Activated naive CD4-positive, alpha-beta T cell treated with anti-CD3 and anti-CD28 coated beads, Interleukin-2, amount 50 U/mL, for 72 hours (primary cell): ENCODE results near the gene TRIM69. TPM values are rescaled to one million over a fixed set of nuclear protein-coding genes. Genes with fewer than 3 reads are reported as not detected.
"Not testable (repeated sequence)": the region's sequence is repeated elsewhere in the genome, so short reads cannot be mapped to it uniquely, and the experiment has no call there.

Experiments
- ATAC-seq, 2 donors: fragments of 150-1000 bp; cut with Tn5 transposase; 2 replicates each; pipeline ENCODE4 v1.10.0; 2021; ENCODE audit warnings: mild to moderate bottlenecking in 2 of 2, moderate library complexity in 2 of 2
- DNase-seq, 2 donors: peaks; one replicate each; pipeline ENCODE4 v3.0.0; 2021 to 2022; ENCODE audit warnings: low spot score in 2 of 2
- H3K27ac Mint-ChIP-seq, 2 donors: one replicate each; pipeline ENCODE4 v1.8.0; 2022; ENCODE audit warnings: mild to moderate bottlenecking in 2 of 2, mixed read lengths in 2 of 2
- H3K36me3 Mint-ChIP-seq, 2 donors: one replicate each; pipeline ENCODE4 v1.8.0; 2022; ENCODE audit warnings: mixed read lengths in 2 of 2
- H3K9me3 Mint-ChIP-seq, 2 donors: one replicate each; pipeline ENCODE4 v1.8.0; 2022; ENCODE audit warnings: mixed read lengths in 2 of 2
- total RNA-seq, 2 donors: library from RNA; stranded (reverse); gene quantifications; one replicate each; pipeline ENCODE4 v1.2.3, GENCODE V29; 2022

Gene TRIM69
- total RNA-seq, 2 donors from 2014 or later = 60.8 to 68.8 TPM

- H3K9me3 Mint-ChIP-seq = no peaks in the 10 kb centered on the region
- peak overlapping the region; percentile 100 for H3K27ac Mint-ChIP-seq
- H3K36me3 Mint-ChIP-seq = peaks cover 77 to 92% of the 10 kb centered on the region in 2 donors
- DNase-seq (peak in 1 of 2 donors; percentile 68), ATAC-seq (peak; percentile 28 to 30)
Observed at GRCh38 chr15:44712346-44713005, 23.9 kb upstream of the TRIM69 start.

- H3K27ac Mint-ChIP-seq = peak overlapping the region; percentile 100
- DNase-seq (no peak), ATAC-seq (no peak)
- H3K9me3 Mint-ChIP-seq = no peaks in the 10 kb centered on the region
- peaks cover 85 to 92% of the 10 kb centered on the region in 2 donors for H3K36me3 Mint-ChIP-seq
Observed at GRCh38 chr15:44713006-44713966, 23.0 kb upstream of the TRIM69 start.

- Mint-ChIP-seq H3K27ac (peak overlapping the region; percentile 100), H3K9me3 (no peaks in the 10 kb centered on the region), H3K36me3 (peaks cover 77 to 78% of the 10 kb centered on the region in 2 donors)
- DNase-seq (no peak), ATAC-seq (no peak)
Observed at GRCh38 chr15:44715142-44715796, 21.1 kb upstream of the TRIM69 start.

GRCh38 chr15:44715797-44716334, 20.5 kb upstream of the TRIM69 start:
- no peak for DNase-seq
- ATAC-seq = no peak
- Mint-ChIP-seq H3K9me3 (no peaks in the 10 kb centered on the region), H3K27ac (peak overlapping the region; percentile 100), H3K36me3 (peaks cover 72 to 74% of the 10 kb centered on the region in 2 donors)

- Mint-ChIP-seq H3K36me3 (peaks cover 60 to 62% of the 10 kb centered on the region in 2 donors), H3K9me3 (no peaks in the 10 kb centered on the region), H3K27ac (peak overlapping the region; percentile 84 to 100)
- no peak for DNase-seq
- no peak for ATAC-seq
Observed at GRCh38 chr15:44716983-44717602, 19.2 kb upstream of the TRIM69 start.

GRCh38 chr15:44718180-44718926, 18.0 kb upstream of the TRIM69 start:
- Mint-ChIP-seq H3K36me3 (peaks cover 48 to 50% of the 10 kb centered on the region in 2 donors), H3K9me3 (no peaks in the 10 kb centered on the region), H3K27ac (peak overlapping the region; percentile 94 to 100)
- ATAC-seq (peak in 1 of 2 donors; percentile 17), DNase-seq (no peak)

GRCh38 chr15:44718927-44719292, 17.4 kb upstream of the TRIM69 start:
- Mint-ChIP-seq H3K9me3 (no peaks in the 10 kb centered on the region), H3K27ac (peak overlapping the region; percentile 94 to 100), H3K36me3 (peaks cover 43 to 44% of the 10 kb centered on the region in 2 donors)
- DNase-seq = no peak
- ATAC-seq = peak in 1 of 2 donors; percentile 1

- ATAC-seq (peak; percentile 68 to 74), DNase-seq (peak; percentile 65 to 76)
- Mint-ChIP-seq H3K27ac (peak overlapping the region; percentile 94 to 100), H3K9me3 (no peaks in the 10 kb centered on the region), H3K36me3 (peaks cover 38 to 39% of the 10 kb centered on the region in 2 donors)
Observed at GRCh38 chr15:44719293-44719999, 16.9 kb upstream of the TRIM69 start.

- not testable (repeated sequence) for DNase-seq, H3K9me3 Mint-ChIP-seq
- Mint-ChIP-seq H3K27ac (peak overlapping the region; percentile 41 to 100), H3K36me3 (peaks cover 32 to 33% of the 10 kb centered on the region in 2 donors)
- peak in 1 of 2 donors; percentile 2 for ATAC-seq
Observed at GRCh38 chr15:44720000-44720435, 16.3 kb upstream of the TRIM69 start.

GRCh38 chr15:44720460-44721176, 15.7 kb upstream of the TRIM69 start:
- ATAC-seq (peak in 1 of 2 donors; percentile 15), DNase-seq (no peak)
- H3K36me3 Mint-ChIP-seq = peaks cover 26 to 27% of the 10 kb centered on the region in 2 donors
- peak overlapping the region; percentile 86 to 100 for H3K27ac Mint-ChIP-seq
- H3K9me3 Mint-ChIP-seq = no peaks in the 10 kb centered on the region

- Mint-ChIP-seq H3K27ac (peak overlapping the region; percentile 65 to 100), H3K36me3 (peaks cover 12 to 13% of the 10 kb centered on the region in 2 donors), H3K9me3 (no peaks in the 10 kb centered on the region)
- ATAC-seq = no peak
- no peak for DNase-seq
Observed at GRCh38 chr15:44722011-44722410, 14.3 kb upstream of the TRIM69 start.

- peaks cover 13 to 18% of the 10 kb centered on the region in 2 donors for H3K36me3 Mint-ChIP-seq
- no peak for DNase-seq
Observed at GRCh38 chr15:44726136-44726535, 10.2 kb upstream of the TRIM69 start.

GRCh38 chr15:44726568-44727484, 9.5 kb upstream of the TRIM69 start:
- Mint-ChIP-seq H3K36me3 (peaks cover 20 to 25% of the 10 kb centered on the region in 2 donors), H3K9me3 (no peaks in the 10 kb centered on the region), H3K27ac (peak overlapping the region; percentile 100)
- ATAC-seq (peak; percentile 48 to 63), DNase-seq (peak; percentile 75 to 81)

More at GRCh38 chr15:44726136-44726535, 10.2 kb upstream of the TRIM69 start:
- H3K9me3 Mint-ChIP-seq = no peaks in the 10 kb centered on the region
- H3K27ac Mint-ChIP-seq = peak overlapping the region; percentile 100
- ATAC-seq = no peak
